Neural progenitor cell (in vitro differentiated cells): ENCODE data around the gene MRPS22.

Experiments
- CTCF ChIP-seq: fragments of 200-600 bp; sonication (generic); IDR thresholded peaks from 2 replicates; pipeline ENCODE4 v1.5.1; 2017; ENCODE audit warnings: antibody characterized with exemption, mild to moderate bottlenecking
- EZH2phosphoT487 ChIP-seq: fragments of 200-600 bp; sonication (generic); IDR thresholded peaks from 2 replicates; pipeline ENCODE4 v1.6.1; 2017; ENCODE audit warnings: antibody characterized with exemption

GRCh38 chr3:139309880-139310279 is 33.9 kb upstream of the MRPS22 start:
- TF ChIP-seq CTCF, result no peak
- TF ChIP-seq EZH2phosphoT487, result no peak
